Fibroblast of gingiva (primary cell): Measurements from ENCODE around the gene SORBS1.

Source experiments
- DNase-seq: peaks from one replicate; pipeline ENCODE4 v3.0.0-alpha.2; 2011; ENCODE audit warnings: low read depth

Gene SORBS1

DNA sequence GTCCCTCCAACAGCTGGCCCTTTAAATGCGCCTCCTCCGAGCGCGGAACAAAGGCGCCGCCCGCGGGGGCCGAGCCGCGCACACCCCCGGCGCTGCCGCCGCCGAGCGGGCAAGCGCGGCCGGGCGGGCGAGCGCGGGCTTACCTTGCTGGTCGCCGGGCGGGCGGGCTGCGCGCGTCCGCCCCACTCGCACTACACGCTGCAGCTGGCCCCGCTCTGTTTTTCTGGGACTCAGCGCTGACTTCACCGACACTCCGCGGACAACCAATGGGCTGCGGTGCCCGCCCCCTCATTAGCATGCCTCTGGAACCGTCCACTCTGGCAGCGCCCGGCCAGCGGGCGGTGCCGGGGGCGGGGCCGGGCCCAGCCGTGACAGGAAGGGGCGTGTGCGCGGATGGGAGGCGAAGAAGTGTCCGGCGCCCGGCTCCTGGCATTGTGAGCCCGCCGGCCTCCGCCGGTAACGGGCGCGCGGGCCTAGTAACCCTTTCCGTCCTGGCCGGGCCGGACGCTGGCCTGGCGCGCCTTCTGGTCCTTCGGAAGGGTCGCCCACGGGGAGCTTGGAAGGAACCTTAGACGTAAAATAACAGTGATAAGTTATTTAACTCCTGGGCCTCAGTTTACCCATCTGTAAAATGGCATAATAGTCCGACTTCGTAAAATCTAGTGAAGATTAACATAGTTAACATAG, at the start of gene SORBS1:
Gene SORBS1, minus strand, starts transcription at position 195 of the 687 bp plus-strand sequence. CDS start 120,236 bp downstream, outside the sequence.
- peak; percentile 90 for DNase-seq

GRCh38 chr10:95610727-95611126, 49.6 kb upstream of the SORBS1 start:
- DNase-seq, result no peak

DNA sequence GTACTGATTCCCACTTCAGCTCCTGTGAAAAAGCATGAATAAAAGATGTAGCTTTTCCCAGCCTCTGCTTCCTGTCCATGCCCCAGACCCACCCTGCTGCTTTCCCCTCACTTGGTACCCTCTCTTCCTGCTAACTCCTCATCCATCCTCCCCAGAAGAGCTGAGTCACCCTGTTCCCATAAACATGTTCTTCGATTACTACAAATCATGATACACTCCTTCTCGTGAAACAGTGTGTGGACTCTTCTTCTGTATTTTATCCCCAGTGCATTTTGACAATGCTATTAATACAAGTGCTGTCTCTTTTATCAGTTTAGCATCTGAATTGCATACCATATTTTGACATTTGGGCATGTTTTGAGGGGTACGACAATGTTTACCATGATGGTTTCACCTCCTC, 45.8 kb upstream of the SORBS1 start:
- no peak for DNase-seq

DNA sequence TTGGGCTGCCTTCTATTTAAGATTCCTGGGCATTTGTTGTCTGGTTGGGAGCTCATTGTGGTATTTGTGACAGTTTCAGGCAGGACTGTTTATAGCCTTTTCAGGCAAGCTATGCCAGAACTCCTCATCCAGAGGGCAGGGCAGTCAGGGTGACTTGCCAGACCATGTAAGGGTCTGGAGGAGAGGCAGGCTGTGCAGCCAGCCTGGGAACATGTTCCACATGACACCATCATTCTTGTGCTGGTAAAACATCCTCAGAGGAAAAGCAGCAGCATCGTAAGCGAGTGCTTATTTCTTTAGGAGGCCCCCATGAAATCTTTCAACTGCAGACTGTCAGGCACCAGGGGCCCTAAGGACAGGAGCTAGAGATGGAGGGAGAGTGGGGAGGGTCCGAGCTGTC, 44.0 kb upstream of the SORBS1 start:
- DNase-seq, result no peak

- DNase-seq, result no peak
Measured at GRCh38 chr10:95604630-95605029, 43.5 kb upstream of the SORBS1 start.

- DNase-seq, result no peak
Measured at GRCh38 chr10:95602382-95602781, 41.2 kb upstream of the SORBS1 start.

- DNase-seq, result peak; percentile 78
Measured at GRCh38 chr10:95601116-95601719, 40.0 kb upstream of the SORBS1 start.

DNA sequence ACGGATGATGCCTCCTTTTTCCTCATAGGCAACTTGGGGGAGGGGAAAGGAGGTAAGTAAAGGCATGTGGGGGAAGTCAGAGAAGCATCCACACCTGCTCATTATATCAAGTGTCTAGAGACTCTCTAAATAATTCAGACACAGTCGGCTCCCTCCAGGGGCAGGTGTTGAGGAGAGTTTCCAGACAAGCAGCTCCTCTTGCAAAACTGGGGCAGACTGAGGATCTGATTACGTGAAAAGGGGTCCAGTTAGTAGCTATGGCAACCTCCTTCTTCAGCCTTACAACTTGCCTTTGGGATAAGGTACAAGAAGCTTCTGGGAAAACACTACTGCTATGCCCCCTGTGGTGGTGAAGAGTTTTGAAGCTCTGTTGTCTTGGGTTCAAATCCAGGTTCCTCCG, 39.0 kb upstream of the SORBS1 start:
- DNase-seq, result no peak

DNA sequence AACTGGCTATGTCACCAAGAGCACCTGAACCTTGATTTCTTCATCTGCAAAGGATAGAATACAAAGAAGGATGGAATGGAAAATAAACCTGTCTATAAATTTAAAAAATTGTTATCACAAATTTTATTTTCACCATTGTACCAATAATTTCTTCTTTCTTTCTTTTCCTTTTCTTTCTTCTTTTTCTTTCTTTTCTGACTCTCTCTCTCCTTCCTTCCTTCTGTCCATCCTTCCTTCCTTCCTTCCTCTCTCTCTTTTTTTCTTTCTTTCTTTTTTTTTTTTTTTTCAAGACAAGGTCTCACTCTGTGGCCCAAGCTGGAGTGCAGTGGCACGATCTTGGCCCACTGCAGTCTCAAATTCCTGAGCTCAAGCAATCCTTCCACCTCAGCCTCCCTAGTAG, 36.6 kb upstream of the SORBS1 start:
- DNase-seq, result no peak

DNA sequence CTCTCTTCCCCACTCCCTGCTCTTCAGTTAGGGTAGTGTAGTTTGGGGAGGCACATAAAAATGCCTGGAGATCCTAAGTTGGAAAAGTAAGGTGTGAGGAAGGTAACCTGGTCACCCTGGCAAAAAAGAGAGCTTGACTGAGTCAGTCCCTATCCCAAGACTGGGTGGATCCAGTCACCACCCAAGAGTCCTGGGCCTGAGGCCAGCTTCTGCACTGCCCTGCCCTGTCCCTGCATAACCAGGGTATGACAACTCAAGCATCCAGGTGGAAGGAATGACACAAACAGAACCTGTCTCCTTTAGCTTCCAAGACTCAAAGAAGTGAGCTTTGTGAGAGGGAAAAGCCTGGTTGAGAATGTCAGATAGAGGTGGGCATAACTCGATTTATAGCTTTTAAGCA, 26.9 kb upstream of the SORBS1 start:
- DNase-seq, result no peak

GRCh38 chr10:95579835-95580535, 18.8 kb upstream of the SORBS1 start:
- no peak for DNase-seq

- no peak for DNase-seq
Measured at GRCh38 chr10:95579292-95579691, 18.1 kb upstream of the SORBS1 start.

DNA sequence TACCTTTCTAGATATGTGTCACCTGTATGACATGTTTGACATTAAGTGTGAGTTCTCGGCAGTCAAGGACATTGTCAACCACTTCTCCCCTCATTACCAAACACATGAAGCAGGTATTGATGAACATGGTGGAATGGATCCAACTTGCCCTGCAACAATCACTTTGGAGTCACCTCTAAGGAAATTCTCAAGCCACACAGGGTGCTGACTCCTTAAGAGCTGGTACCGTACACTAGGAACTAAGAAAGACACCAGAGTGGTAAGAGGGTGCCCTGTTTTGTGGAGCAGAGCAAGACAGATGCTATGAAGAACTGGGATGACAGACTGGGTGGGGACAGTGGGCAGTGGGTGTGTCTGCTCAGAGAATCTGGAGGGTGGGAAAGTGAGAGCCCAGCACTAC, 17.4 kb upstream of the SORBS1 start:
- DNase-seq, result no peak

- DNase-seq, result no peak
Measured at GRCh38 chr10:95574649-95575365, 13.6 kb upstream of the SORBS1 start.

DNA sequence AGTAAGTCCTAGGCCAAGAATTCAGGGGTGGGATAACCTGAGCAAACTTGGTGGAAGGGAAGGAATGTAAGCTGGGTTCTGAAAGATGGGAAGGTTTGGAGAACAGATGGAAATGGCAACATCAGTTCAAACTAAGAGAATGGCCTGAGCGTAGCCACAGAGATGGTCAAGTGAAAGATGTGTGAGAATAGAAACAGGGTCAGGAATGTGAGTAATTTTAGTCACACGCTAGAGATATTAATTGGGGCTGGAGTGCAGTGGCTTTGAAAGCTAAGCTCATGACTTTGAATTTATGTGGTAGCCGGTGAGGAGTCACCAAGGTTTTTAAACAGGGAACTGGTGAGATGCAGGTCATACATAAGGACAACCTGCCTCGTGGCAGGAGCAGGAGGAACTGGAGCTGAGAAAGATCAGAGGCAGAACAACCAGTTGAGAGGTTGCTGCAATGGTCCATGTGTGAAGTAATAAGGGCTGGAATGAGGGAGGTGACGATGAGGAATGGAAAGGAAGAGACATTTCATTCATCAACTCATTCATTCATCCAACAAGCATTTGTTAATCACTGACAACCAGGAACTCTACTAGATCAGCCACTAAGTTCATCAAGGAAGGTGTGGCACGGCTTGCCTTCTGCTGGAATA, 12.9 kb upstream of the SORBS1 start:
- no peak for DNase-seq

DNA sequence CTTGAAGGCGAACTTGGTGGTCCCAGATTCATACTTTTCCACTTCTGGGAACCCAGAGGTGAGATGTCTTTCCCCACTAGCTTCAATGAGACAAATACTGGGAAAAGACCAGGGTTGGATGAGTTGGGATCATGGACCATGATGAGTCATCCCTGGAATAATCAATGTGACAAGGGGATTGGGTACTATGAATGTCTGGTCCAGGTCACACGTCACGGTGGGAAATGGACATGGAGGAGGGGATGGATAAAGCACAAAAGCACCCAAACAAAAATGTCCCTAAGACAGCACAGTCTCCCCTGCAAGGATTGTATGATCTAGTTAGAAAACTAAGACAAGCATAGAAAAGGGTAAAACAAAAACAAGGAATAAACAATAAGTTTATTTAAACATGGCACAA, 12.4 kb upstream of the SORBS1 start:
- no peak for DNase-seq

DNA sequence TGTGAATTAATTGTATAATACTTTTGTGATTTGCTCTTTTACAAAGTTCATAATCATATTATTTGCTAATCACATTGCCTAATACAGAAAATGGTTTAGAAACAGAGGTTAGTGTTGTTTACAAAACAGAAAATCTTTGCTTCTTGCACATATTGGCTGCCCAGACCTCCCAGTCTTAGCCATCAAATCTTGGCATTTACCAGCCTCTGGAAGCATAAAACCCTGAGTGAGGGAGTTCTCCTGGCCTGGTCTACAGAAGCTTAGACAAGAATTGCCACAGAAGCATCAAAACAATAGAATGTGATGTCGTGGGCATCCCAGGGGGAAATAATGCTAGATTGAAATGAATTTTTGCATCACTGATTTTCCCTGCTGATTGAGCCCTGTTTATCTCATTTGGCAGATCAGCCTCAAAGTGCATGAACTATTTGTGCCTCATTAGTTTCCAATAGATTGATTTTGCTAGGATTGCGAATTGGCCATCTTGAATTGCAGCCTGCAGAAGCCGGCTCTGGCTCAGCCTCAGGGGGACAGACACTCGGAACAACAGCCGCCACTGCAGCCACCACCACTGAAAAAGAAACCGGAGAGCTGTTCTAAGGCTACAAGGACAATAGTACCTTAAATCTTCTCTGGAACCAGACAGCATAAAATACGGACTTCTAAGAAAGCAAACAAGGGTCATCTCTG, 11.1 kb upstream of the SORBS1 start:
- DNase-seq, result no peak

DNA sequence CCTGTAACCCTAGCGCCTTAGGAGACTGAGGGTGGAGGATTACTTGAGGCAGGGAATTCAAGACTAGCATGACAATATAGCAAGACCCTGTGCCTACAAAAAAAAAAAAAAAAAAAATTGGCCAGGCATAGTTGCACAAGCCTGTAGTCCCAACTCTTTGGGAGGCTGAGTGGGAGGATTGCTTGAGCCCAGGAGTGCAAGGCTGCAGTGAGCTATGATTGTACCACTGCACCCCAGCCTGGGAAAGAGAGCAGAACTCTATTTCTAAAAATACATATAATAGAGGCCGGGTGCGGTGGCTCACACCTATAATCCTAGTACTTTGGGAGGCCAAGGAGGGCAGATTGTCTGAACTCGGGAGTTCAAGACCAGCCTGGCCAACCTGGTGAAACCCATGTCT, 10.2 kb upstream of the SORBS1 start:
- no peak for DNase-seq

DNA sequence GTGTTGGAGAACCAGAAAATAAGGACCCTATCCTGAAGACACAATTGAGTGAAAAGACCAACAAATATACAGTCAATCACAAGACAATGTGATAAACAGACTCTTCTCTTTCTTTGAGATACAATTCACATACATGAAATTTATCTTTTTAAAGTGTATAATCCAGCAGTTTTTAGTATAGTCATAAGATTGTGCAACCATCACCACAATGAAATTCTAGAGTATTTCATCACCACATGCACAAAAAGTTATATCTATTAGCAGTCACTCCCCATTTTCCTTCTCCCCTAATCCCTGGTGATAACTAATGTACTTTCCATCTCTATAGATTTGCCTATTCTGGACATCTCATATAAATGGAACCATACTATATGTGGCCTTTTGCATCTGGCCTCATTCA, 8.2 kb upstream of the SORBS1 start:
- DNase-seq, result no peak

DNA sequence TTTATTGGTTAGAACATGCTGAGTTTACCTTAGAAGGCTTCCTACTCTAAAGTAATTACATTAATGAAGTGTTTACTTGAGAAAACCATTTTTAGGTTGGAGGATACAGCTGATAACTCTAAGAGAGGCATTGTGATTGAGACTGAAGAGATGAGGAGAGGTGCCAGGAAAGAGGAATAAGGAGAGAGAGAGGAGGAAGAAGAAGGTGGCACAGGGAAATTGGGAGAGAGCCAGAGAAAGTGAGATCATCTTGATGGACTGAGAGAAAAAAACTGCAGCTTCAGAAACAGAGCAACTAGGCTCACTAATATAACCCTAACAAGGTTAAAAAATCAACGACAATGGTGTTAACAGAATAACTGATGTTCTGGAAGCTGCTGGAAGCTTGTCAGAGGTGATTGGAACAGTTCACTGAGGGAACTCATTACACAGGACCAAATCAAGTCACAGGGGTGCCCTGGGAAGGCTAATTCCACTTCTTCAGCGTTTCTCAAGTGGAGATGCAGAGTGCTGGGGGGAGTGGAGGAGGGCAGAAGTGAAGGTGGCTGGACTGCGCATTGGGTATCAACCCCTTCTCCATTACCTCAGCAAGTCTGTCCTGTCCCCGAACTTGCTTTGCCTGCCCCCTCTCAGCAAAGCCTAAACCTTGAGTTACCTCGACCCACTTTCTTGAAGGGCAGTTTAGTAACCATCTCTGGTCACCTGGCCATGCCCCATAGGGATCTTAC, 6.9 kb upstream of the SORBS1 start:
- DNase-seq, result no peak

DNA sequence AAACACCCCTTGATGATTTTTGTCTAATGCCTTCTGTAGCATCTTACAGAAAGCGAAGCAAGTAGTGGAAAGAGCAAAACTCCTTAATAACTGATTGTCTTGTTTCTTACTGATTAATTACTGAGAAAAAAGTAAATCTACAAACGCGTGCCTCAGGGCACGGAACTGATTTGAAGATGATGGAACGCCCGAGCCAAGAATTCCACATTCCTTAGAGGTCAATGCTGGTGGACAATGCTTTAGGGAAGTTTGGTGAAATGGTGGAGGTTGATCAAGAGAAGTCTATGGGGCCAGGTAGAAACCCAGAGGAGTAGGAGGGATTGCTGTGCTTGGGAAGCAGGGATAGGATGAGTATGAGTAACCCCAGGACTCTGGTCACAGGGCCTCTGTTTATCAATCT, 5.0 kb upstream of the SORBS1 start:
- no peak for DNase-seq
